GM21576 (cell line): ENCODE measurements around the gene KCTD10.
"Not testable (repeated sequence)": the region's sequence is repeated elsewhere in the genome, so short reads cannot be mapped to it uniquely, and the experiment has no call there.

Experiments used
- ATAC-seq: cut with Tn5 transposase; IDR thresholded peaks from one replicate; pipeline ENCODE4 v1.9.1; 2021; ENCODE audit warnings: mild to moderate bottlenecking, moderate library complexity; ENCODE audit not compliant: unreplicated experiment

KCTD10 gene

GRCh38 chr12:109475121-109475520, 2.0 kb downstream of the KCTD10 start:
- no peak for ATAC-seq

GRCh38 chr12:109473526-109474270, 3.4 kb downstream of the KCTD10 start:
- not testable (repeated sequence) for ATAC-seq

DNA sequence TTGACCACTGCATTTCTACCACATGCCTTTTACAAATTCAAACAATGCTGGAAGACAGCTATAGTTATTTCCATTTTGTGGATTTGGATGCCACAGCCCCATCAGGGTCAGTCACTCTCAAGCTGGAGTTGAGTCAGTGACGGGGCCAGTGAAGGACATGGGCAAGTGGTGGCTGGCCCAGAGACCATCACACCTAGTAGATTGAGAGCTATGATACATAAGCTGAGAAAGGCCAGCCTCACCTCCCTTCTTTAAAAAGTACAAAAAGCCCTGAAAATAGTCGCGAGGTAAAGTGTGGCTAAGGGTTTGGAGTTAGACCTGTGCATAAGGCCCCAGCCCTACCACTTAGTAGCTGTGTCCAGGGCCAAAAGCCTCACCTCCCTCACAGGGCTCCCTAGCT, 4.1 kb downstream of the KCTD10 start:
- no peak for ATAC-seq

- ATAC-seq = no peak
Observed at GRCh38 chr12:109469517-109469916, 7.6 kb downstream of the KCTD10 start.

GRCh38 chr12:109467978-109468676, 9.0 kb downstream of the KCTD10 start:
- ATAC-seq = no peak

GRCh38 chr12:109466821-109467220, 10.3 kb downstream of the KCTD10 start:
- ATAC-seq = no peak

- ATAC-seq = no peak
Observed at GRCh38 chr12:109466305-109466704, 10.8 kb downstream of the KCTD10 start.

DNA sequence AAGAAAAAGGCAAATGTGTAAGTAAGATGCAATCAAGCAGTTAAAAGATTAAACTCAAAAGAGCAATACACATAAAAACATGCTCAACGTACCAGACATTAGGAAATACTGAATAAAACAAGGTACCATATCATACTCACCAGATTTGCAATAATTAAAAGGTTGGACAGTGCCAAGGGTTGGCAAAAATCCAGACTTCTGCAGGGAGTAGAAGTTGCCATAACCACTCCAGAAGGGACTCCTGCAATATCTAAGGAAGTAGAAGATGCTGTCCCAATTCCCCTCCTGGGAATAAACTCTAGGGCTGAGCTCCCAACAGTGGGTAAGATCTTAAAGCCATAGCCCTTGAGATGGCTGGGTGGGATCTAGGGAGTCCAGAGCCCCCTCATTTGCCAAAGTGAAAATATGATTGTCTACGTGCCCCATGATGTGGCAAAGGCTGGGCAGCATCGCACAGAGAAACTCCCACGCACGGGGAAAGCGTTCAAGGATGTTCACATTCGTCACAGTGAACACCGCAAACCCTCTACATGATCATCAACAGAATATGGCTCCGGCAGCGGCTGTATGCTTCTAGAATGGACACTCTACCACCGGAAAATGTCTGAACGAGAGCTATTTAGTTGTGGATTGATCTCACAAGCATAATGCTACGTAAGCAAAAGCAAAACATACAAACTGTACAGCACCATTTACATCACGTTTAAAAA, 12.3 kb downstream of the KCTD10 start:
- no peak for ATAC-seq

DNA sequence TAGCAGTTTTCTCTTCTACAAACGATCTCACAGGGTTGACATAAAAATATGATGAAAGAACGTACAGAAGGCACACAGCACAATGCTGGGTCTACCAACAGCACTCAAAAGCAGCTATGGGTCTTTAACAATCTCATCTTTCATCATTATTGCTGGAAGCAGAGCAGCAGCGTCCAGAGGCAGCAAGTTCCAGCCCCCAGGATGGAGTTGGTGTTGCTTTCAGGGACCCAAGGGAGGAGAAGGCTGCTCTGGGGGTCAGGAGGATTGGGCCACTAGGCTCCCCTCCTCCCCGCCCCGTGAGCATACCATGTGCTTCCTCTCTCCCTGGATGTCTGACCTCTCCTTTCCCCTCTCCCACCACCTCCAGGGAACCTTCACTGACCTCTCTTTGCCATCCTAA, 13.3 kb downstream of the KCTD10 start:
- ATAC-seq = no peak

DNA sequence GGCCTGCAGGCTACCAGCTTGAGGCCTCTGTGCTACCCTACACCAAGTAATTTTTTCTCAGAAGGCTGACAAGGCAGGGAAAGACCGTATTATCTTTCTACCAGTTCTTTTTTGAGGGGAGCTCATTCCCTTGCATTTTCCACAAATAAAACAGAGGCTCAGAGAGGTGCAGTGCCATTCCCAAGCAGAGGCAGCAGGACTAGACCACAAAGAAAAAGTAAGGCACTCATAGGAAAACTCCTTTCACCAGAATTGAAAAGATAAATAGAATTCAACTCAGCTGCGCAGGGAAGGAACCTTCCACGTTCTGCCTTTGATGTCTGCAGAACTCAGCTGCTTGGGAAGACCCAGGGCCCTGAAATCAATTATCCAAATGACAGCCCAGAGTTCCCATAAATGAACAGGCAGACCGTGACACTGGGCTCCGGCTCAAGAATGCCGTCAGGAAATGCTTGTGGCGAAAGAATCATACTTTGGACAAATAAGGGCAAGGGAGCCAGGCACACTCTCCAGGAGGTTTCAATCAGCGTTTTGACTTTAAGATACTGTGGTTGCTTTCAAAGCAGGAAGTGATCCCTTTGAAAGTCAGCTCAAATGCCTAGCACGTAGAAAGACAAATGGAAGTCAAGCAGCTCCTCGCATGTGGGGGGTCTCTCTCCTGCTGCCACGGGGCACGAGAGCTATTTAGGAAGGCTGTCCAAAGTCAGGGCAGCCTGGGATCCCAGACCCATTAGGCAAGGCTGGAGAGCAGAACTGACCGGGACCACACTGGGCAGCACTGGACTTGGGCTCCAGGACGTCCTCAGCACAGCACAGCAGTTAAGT, 14.0 kb downstream of the KCTD10 start:
- ATAC-seq = no peak

DNA sequence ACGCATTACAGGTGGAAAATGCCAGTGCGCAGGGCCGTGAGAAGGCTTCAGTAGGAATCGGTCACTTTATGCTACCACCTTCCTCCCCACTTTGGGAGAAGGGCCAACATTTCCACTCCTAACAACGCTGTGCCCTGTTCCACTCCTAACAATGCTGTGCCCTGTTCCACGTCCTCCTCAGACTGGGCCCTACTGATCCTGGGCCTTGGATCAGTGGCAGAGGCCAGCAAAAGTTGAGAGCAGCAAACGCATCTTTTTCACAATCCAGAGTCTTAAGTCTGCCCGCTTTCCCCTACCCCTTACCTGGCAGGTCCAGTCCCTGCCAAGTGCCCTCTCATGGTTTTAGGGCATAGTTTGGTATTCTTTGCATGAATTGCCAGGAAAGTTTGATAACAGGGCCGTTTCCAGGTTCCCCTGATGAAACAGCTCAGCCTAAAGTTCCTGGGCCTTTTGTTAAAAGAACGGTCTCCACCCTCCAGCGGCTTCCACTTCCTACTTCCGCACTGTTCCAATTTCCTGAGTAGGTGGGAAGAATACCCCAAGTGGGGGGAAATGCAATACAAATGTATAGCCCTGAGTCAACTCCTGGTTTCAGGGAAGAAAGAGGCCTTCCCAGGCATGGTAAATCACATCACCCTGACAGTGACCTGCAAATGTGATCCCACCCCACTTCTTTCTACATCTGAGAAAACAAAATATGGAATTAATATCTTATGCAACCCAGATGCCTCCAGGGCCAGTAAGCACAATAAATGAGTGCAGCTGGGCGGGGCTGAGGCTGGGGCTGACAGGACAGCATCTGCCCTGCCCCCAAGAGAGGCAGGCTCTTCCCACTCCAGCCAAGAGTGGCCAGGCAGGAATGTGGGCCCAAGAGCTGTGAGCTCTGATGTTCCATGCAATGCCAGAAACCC, 15.0 kb downstream of the KCTD10 start:
- ATAC-seq = no peak

- no peak for ATAC-seq
Observed at GRCh38 chr12:109461049-109461845, 15.9 kb downstream of the KCTD10 start.

- no peak for ATAC-seq
Observed at GRCh38 chr12:109460538-109460937, 16.6 kb downstream of the KCTD10 start.

- no peak for ATAC-seq
Observed at GRCh38 chr12:109459247-109459646, 17.9 kb downstream of the KCTD10 start.

GRCh38 chr12:109458771-109459208, 18.3 kb downstream of the KCTD10 start:
- no peak for ATAC-seq

GRCh38 chr12:109458086-109458485, 19.0 kb downstream of the KCTD10 start:
- no peak for ATAC-seq

DNA sequence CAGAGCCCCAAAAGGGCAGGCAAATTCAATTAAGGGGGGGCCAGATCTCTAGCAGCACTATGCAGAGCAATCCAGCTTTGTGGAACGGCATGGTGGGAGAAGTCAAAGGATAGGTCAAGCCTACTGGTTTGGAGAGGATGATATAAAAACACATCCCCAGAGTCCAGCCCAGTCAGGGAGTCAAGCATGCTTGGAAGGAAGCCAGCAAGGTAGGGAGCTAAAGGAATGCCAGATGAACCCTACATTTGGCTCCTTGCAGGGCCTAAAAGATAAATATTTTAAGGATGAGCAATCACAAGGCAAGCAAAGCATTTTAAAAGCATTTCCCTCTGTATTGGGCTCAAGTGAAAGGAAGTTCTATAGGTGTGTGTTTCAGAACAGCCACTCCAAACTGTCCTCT, 21.4 kb downstream of the KCTD10 start:
- no peak for ATAC-seq

DNA sequence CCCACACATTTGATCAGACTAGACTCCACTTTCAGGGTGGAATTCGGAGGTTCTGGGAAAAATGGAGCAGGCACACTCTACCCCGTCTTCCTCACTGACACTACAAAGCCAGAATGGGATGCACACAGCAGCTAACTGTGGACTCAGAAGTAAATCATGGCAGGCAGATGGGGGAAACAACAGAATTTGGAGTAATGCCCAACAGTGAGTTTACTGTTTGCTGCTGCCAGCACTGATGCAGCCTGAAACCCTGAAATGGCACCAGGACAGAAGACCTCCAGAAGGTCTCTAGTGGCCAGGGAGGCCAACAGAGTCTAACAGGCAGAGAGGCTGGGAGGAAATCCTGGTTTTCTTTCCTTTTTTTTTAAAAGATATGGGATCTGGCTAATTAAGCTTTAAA, 24.6 kb downstream of the KCTD10 start:
- ATAC-seq = no peak

- no peak for ATAC-seq
Observed at GRCh38 chr12:109451400-109451799, 25.7 kb downstream of the KCTD10 start.
